Neural progenitor cell (in vitro differentiated cells): ENCODE measurements around the gene KRTCAP3. TPM values are rescaled to one million over a fixed set of nuclear protein-coding genes. Genes with fewer than 3 reads are reported as not detected.

Experiments used
- DNase-seq: peaks from one replicate; pipeline ENCODE4 v3.0.0-alpha.2; 2016; ENCODE audit warnings: low spot score
- H2AFZ ChIP-seq: fragments of 200-600 bp; sonication (generic); replicated peaks from 2 replicates; pipeline ENCODE4 v1.6.1; 2016; ENCODE audit warnings: antibody characterized with exemption
- H3F3A ChIP-seq: fragments of 200-600 bp; sonication (generic); 2 replicates; pipeline ENCODE4 v1.6.1; 2016; ENCODE audit warnings: antibody characterized with exemption, low read depth
- H3K27ac ChIP-seq: fragments of 200-600 bp; sonication (generic); 2 replicates; pipeline ENCODE4 v1.5.1; 2016; ENCODE audit warnings: mild to moderate bottlenecking
- H3K27me3 ChIP-seq: fragments of 200-600 bp; sonication (generic); 2 replicates; pipeline ENCODE4 v1.6.1; 2016; ENCODE audit warnings: mild to moderate bottlenecking, moderate library complexity
- H3K36me3 ChIP-seq: fragments of 200-600 bp; sonication (generic); 2 replicates; pipeline ENCODE4 v1.5.1; 2016
- H3K4me1 ChIP-seq: fragments of 200-600 bp; sonication (generic); 2 replicates; pipeline ENCODE4 v1.6.1; 2016; ENCODE audit warnings: mixed run types
- H3K4me2 ChIP-seq: fragments of 200-600 bp; sonication (generic); 2 replicates; pipeline ENCODE4 v1.6.1; 2016
- H3K4me3 ChIP-seq: fragments of 200-600 bp; sonication (generic); 2 replicates; pipeline ENCODE4 v1.5.1; 2016
- H3K79me2 ChIP-seq: fragments of 200-600 bp; sonication (generic); 2 replicates; pipeline ENCODE4 v1.6.1; 2016; ENCODE audit warnings: low read depth
- H3K9ac ChIP-seq: fragments of 200-600 bp; sonication (generic); 2 replicates; pipeline ENCODE4 v1.6.1; 2016
- H3K9me3 ChIP-seq: fragments of 200-600 bp; sonication (generic); 2 replicates; pipeline ENCODE4 v1.5.1; 2016; ENCODE audit warnings: low read depth
- H4K20me1 ChIP-seq: fragments of 200-600 bp; sonication (generic); 2 replicates; pipeline ENCODE4 v1.6.1; 2016; ENCODE audit warnings: low read depth
- H3K27ac Mint-ChIP-seq: 3 replicates; pipeline ENCODE4 v1.8.0; 2021; ENCODE audit warnings: mixed read lengths
- H3K27me3 Mint-ChIP-seq: 2 replicates; pipeline ENCODE4 v1.8.0; 2022; ENCODE audit warnings: low read depth, mild to moderate bottlenecking, inconsistent platforms, moderate library complexity, mixed read lengths; ENCODE audit not compliant: insufficient read depth
- H3K36me3 Mint-ChIP-seq: 3 replicates; pipeline ENCODE4 v1.8.0; 2021; ENCODE audit warnings: mixed read lengths
- H3K4me1 Mint-ChIP-seq: 3 replicates; pipeline ENCODE4 v1.8.0; 2021; ENCODE audit warnings: mixed read lengths
- H3K4me3 Mint-ChIP-seq: 3 replicates; pipeline ENCODE4 v1.8.0; 2021; ENCODE audit warnings: mild to moderate bottlenecking, moderate library complexity, mixed read lengths
- H3K9me3 Mint-ChIP-seq: 3 replicates; pipeline ENCODE4 v1.8.0; 2020; ENCODE audit warnings: mixed read lengths
- CTCF ChIP-seq: fragments of 200-600 bp; sonication (generic); IDR thresholded peaks from 2 replicates; pipeline ENCODE4 v1.5.1; 2017; ENCODE audit warnings: antibody characterized with exemption, mild to moderate bottlenecking
- EZH2 ChIP-seq: fragments of 200-600 bp; sonication (generic); IDR thresholded peaks from 2 replicates; pipeline ENCODE4 v1.6.1; 2017; ENCODE audit warnings: antibody characterized with exemption, mild to moderate bottlenecking, moderate library complexity
- EZH2phosphoT487 ChIP-seq: fragments of 200-600 bp; sonication (generic); IDR thresholded peaks from 2 replicates; pipeline ENCODE4 v1.6.1; 2017; ENCODE audit warnings: antibody characterized with exemption
- total RNA-seq: library from RNA; depleted of rRNA; stranded (reverse); fragments of >200 nt; gene quantifications from 2 replicates; pipeline ENCODE4 v1.2.3, GENCODE V29; 2015; ENCODE audit warnings: low replicate concordance

The KRTCAP3 gene
- 0.88 and 11.4 TPM in 2 replicates for total RNA-seq

GRCh38 chr2:27441958-27442919 is at the start of gene KRTCAP3:
Gene KRTCAP3 (plus strand): TSS chr2:27442381. CDS start chr2:27442413, 32 bp downstream.
- Histone ChIP-seq H3K9me3 (no peaks in the 10 kb centered on the region), H3K4me2 (peak within 1 kb of the TSS; percentile 89), H3F3A (peaks cover 34% of the 10 kb centered on the region), H2AFZ (peak within 1 kb of the TSS; percentile 59), H4K20me1 (peaks cover 9% of the 10 kb centered on the region), H3K4me3 (peak within 1 kb of the TSS; percentile 57), H3K27me3 (no peaks in the 10 kb centered on the region), H3K27ac (no peak within 1 kb of the TSS), H3K36me3 (no peaks in the 10 kb centered on the region), H3K4me1 (peaks cover 7% of the 10 kb centered on the region), H3K9ac (no peak within 1 kb of the TSS), H3K79me2 (no peaks in the 10 kb centered on the region)
- peak within 1 kb of the TSS; percentile 11 for H3K4me3 Mint-ChIP-seq
- peaks cover 32% of the 10 kb centered on the region for H3K36me3 Mint-ChIP-seq
- peaks cover 9% of the 10 kb centered on the region for H3K4me1 Mint-ChIP-seq
- no peaks in the 10 kb centered on the region for H3K9me3 Mint-ChIP-seq
- no peak for TF ChIP-seq EZH2
- no peak for TF ChIP-seq EZH2phosphoT487
- TF ChIP-seq CTCF = peak; percentile 72
- H3K27ac Mint-ChIP-seq = peak within 1 kb of the TSS; percentile 30
- peak; percentile 93 for DNase-seq
- H3K27me3 Mint-ChIP-seq = peaks cover 4% of the 10 kb centered on the region

- peaks cover 4% of the 10 kb centered on the region for H3K4me1 Mint-ChIP-seq
- Histone ChIP-seq H3K9me3 (no peaks in the 10 kb centered on the region), H3K27ac (no peak overlapping the region)
These were observed 49.0 kb upstream of the KRTCAP3 start for GRCh38 chr2:27393225-27393624.

GRCh38 chr2:27398962-27399361 is 43.2 kb upstream of the KRTCAP3 start:
- Histone ChIP-seq H3K27me3 (no peaks in the 10 kb centered on the region), H3K36me3 (peaks cover 4% of the 10 kb centered on the region), H2AFZ (no peak overlapping the region), H4K20me1 (peaks cover 63% of the 10 kb centered on the region), H3K4me1 (no peaks in the 10 kb centered on the region), H3K4me2 (no peak overlapping the region), H3K9ac (no peak overlapping the region), H3K27ac (no peak overlapping the region), H3K79me2 (peaks cover 100% of the 10 kb centered on the region), H3F3A (peaks cover 6% of the 10 kb centered on the region), H3K4me3 (no peak overlapping the region), H3K9me3 (no peaks in the 10 kb centered on the region)
- Mint-ChIP-seq H3K36me3 (peaks cover 13% of the 10 kb centered on the region), H3K4me1 (peaks cover 14% of the 10 kb centered on the region), H3K27me3 (no peaks in the 10 kb centered on the region), H3K9me3 (no peaks in the 10 kb centered on the region), H3K27ac (no peak overlapping the region), H3K4me3 (no peak overlapping the region)
- DNase-seq = no peak
- TF ChIP-seq CTCF (no peak), EZH2phosphoT487 (no peak), EZH2 (no peak)

More at GRCh38 chr2:27393225-27393624, 49.0 kb upstream of the KRTCAP3 start:
- no peaks in the 10 kb centered on the region for H3K9me3 Mint-ChIP-seq
- Histone ChIP-seq H3K36me3 (no peaks in the 10 kb centered on the region), H3K79me2 (peaks cover 100% of the 10 kb centered on the region), H3K27me3 (no peaks in the 10 kb centered on the region), H2AFZ (no peak overlapping the region), H3F3A (no peaks in the 10 kb centered on the region), H4K20me1 (peaks cover 41% of the 10 kb centered on the region), H3K4me3 (no peak overlapping the region), H3K4me1 (no peaks in the 10 kb centered on the region), H3K9ac (no peak overlapping the region), H3K4me2 (no peak overlapping the region)
- TF ChIP-seq CTCF = no peak
- no peak for TF ChIP-seq EZH2phosphoT487
- TF ChIP-seq EZH2 = no peak
- H3K36me3 Mint-ChIP-seq = peaks cover 13% of the 10 kb centered on the region
- DNase-seq = no peak
- H3K4me3 Mint-ChIP-seq = no peak overlapping the region
- H3K27ac Mint-ChIP-seq = no peak overlapping the region
- no peaks in the 10 kb centered on the region for H3K27me3 Mint-ChIP-seq
